Measurements from ENCODE around the gene PRDM1.

PRDM1 gene

DNA sequence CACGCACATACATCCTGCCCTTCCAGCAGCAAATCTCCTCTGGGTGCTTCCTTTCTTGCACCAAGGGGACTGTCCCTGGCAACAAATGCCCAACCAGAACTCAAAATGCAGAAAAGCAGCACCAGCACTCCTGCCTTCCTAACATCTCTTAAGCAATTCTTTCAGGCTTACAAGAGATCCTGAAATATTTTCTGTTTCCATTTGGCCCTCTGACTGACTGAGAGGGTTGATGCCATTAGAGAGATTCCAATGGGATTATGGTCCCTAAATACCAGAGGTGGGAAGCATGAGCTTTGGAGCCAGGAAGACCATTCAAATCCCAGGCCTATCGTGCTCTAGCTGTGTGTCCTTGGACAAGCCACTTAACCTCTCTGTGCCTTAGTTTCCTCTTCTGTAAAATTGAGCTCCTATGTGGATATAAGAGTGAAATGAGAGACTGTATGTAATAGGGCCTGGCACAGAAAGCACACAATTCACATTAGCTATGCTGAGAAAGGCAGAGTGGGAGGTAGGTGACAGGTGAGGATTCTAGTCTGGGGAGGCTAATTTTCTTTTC lies 56.8 kb downstream of the PRDM1 start:
- Histone ChIP-seq H3K9ac (ENCODE audit: low read depth, low read length) (no peak overlapping the region), H4K20me1 (ENCODE audit: insufficient read depth, low read length) (no peaks in the 10 kb centered on the region), H3K4me2 (ENCODE audit: insufficient read depth, low read length) (no peak overlapping the region), H2AFZ (ENCODE audit: low read depth, low read length) (no peak overlapping the region), H3K4me1 (ENCODE audit: insufficient read depth, low read length) (peaks cover 16% of the 10 kb centered on the region), H3K4me3 (ENCODE audit: low read depth in 1 of 2, low read length in 2 of 2) (no peak overlapping the region), H3K36me3 (ENCODE audit: insufficient read depth, low read length) (no peaks in the 10 kb centered on the region), H3K27ac (ENCODE audit: low read length) (no peak overlapping the region), H3K27me3 (ENCODE audit: insufficient read depth, low read length, poor library complexity) (no peaks in the 10 kb centered on the region), H3K9me3 (ENCODE audit: insufficient read depth, low read length, severe bottlenecking) (no peaks in the 10 kb centered on the region), H3K79me2 (ENCODE audit: insufficient read depth, low read length) (no peaks in the 10 kb centered on the region)
- ATAC-seq (ENCODE audit: insufficient read depth, low read depth) (no peak), DNase-seq (no peak)
- TF ChIP-seq EZH2 (IDR thresholded peaks at IDR 0.05; ENCODE audit: borderline replicate concordance, low read depth, low read length, severe bottlenecking), result no peak
- TF ChIP-seq, protein P1, sequence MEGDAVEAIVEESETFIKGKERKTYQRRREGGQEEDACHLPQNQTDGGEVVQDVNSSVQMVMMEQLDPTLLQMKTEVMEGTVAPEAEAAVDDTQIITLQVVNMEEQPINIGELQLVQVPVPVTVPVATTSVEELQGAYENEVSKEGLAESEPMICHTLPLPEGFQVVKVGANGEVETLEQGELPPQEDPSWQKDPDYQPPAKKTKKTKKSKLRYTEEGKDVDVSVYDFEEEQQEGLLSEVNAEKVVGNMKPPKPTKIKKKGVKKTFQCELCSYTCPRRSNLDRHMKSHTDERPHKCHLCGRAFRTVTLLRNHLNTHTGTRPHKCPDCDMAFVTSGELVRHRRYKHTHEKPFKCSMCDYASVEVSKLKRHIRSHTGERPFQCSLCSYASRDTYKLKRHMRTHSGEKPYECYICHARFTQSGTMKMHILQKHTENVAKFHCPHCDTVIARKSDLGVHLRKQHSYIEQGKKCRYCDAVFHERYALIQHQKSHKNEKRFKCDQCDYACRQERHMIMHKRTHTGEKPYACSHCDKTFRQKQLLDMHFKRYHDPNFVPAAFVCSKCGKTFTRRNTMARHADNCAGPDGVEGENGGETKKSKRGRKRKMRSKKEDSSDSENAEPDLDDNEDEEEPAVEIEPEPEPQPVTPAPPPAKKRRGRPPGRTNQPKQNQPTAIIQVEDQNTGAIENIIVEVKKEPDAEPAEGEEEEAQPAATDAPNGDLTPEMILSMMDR (IDR thresholded peaks at IDR 0.05; ENCODE audit: borderline replicate concordance, extremely low read depth, low read length, poor library complexity, severe bottlenecking), result no peak

DNA sequence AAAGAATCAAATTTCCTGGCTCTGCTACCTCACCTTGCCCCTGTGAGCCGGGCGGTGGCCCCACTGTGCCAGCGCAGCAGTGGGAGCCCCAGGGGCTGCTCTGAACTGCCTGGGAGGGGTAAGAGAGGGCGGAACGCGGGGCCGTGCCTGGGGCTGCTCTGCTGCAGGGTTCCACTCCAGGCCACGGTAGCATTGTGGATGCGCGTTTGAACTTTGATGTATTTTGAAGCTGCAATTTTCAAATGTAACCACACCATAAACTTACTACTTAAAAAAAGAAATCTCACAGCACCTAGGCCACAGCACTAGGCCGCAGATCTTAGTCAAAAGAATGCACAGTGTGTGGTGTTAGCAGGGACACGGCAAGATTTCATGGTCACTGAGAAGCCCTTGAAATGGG lies 57.5 kb downstream of the PRDM1 start:
- Histone ChIP-seq H3K4me1 (ENCODE audit: insufficient read depth, low read length) (peaks cover 16% of the 10 kb centered on the region), H4K20me1 (ENCODE audit: insufficient read depth, low read length) (no peaks in the 10 kb centered on the region)
- ATAC-seq (ENCODE audit: insufficient read depth, low read depth), result no peak

DNA sequence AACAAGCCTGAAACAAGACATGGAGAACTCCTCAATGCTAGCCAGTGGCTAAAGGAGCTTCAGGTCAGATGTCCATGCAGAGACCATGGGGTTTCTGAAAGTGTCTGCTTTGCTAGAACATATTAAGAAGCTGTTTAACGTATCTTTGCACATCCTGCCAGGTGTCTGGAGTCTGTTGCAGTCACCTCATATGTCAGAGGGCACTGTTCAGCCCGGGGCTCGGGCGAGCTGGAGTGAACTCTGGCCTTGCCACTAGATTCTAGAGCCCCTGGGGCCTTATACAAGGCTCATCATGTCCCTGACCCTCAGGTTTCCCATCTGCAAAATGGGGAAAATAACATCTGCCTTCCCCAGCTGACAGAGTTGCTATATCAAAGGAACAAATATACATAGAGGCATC lies 59.0 kb downstream of the PRDM1 start:
- no peak overlapping the region for H2AFZ ChIP-seq (ENCODE audit: low read depth, low read length)
- H4K20me1 ChIP-seq (ENCODE audit: insufficient read depth, low read length), result no peaks in the 10 kb centered on the region
- ATAC-seq (ENCODE audit: insufficient read depth, low read depth) (no peak), DNase-seq (no peak)
- no peak for TF ChIP-seq EZH2 (IDR thresholded peaks at IDR 0.05; ENCODE audit: borderline replicate concordance, low read depth, low read length, severe bottlenecking)
- TF ChIP-seq, protein P1 (IDR thresholded peaks at IDR 0.05; ENCODE audit: borderline replicate concordance, extremely low read depth, low read length, poor library complexity, severe bottlenecking), result no peak
- H3K4me1 ChIP-seq (ENCODE audit: insufficient read depth, low read length), result peaks cover 22% of the 10 kb centered on the region
- no peak overlapping the region for H3K27ac ChIP-seq (ENCODE audit: low read length)
- no peaks in the 10 kb centered on the region for H3K36me3 ChIP-seq (ENCODE audit: insufficient read depth, low read length)
- H3K9ac ChIP-seq (ENCODE audit: low read depth, low read length), result no peak overlapping the region
- H3K9me3 ChIP-seq (ENCODE audit: insufficient read depth, low read length, severe bottlenecking), result no peaks in the 10 kb centered on the region
- no peaks in the 10 kb centered on the region for H3K27me3 ChIP-seq (ENCODE audit: insufficient read depth, low read length, poor library complexity)
- no peak overlapping the region for H3K4me2 ChIP-seq (ENCODE audit: insufficient read depth, low read length)
- H3K4me3 ChIP-seq (ENCODE audit: low read depth in 1 of 2, low read length in 2 of 2), result no peak overlapping the region
- no peaks in the 10 kb centered on the region for H3K79me2 ChIP-seq (ENCODE audit: insufficient read depth, low read length)

More for the DNA sequence above, 57.5 kb downstream of the PRDM1 start:
- H3K79me2 ChIP-seq (ENCODE audit: insufficient read depth, low read length), result no peaks in the 10 kb centered on the region
- H2AFZ ChIP-seq (ENCODE audit: low read depth, low read length), result no peak overlapping the region
- H3K9me3 ChIP-seq (ENCODE audit: insufficient read depth, low read length, severe bottlenecking), result no peaks in the 10 kb centered on the region
- no peak overlapping the region for H3K4me2 ChIP-seq (ENCODE audit: insufficient read depth, low read length)
- no peaks in the 10 kb centered on the region for H3K36me3 ChIP-seq (ENCODE audit: insufficient read depth, low read length)
- no peak overlapping the region for H3K27ac ChIP-seq (ENCODE audit: low read length)
- H3K4me3 ChIP-seq (ENCODE audit: low read depth in 1 of 2, low read length in 2 of 2), result no peak overlapping the region
- no peak overlapping the region for H3K9ac ChIP-seq (ENCODE audit: low read depth, low read length)
- TF ChIP-seq, protein P1 (IDR thresholded peaks at IDR 0.05; ENCODE audit: borderline replicate concordance, extremely low read depth, low read length, poor library complexity, severe bottlenecking), result no peak
- no peak for TF ChIP-seq EZH2 (IDR thresholded peaks at IDR 0.05; ENCODE audit: borderline replicate concordance, low read depth, low read length, severe bottlenecking)
- H3K27me3 ChIP-seq (ENCODE audit: insufficient read depth, low read length, poor library complexity), result no peaks in the 10 kb centered on the region
- DNase-seq, result no peak

Measured in DND-41 (cell line).